ENCODE data around the gene DDHD1. TPM values are rescaled to one million over a fixed set of nuclear protein-coding genes. Genes with fewer than 3 reads are reported as not detected.
A peak's percentile ranks its signal among the peaks of the same experiment; 100 is the strongest.

Gene DDHD1
- total and polyA plus RNA-seq, 7 experiments from 2014 or later: 6.7 to 103 (median 48.2) TPM

DNA sequence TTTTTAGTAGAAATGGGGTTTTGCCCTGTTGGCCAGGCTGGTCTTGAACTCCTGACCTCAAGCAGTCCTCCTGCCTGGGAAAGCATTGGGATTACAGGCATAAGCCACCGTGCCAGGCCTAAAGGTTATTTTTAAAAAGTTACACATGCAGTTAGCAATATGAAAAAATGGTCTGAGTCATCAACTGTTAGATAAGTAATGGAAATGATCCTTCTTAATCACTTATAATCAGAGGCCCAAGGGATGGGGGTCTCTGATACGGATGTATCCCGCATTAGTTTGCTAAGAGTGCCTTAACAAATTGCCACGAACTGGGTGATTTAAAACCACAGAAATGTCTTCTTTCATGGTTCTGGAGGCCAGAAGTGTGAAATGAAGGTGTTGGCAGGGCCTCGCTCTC is 148.1 kb downstream of the DDHD1 start:
- H3K27me3 ChIP-seq (ENCODE audit: control insufficient read depth in 2 of 2, insufficient read depth in 2 of 2, low read length in 2 of 2): no peaks in the 10 kb centered on the region
- H3K4me1 ChIP-seq (ENCODE audit: control insufficient read depth in 2 of 2, insufficient read depth in 2 of 2, low read length in 2 of 2): no peaks in the 10 kb centered on the region
- H3K27ac Mint-ChIP-seq: peak overlapping the region in 1 of 9 donors; percentile 20
- peaks cover 0 to 5% (median 0%) of the 10 kb centered on the region in 5 donors for H3K27me3 Mint-ChIP-seq
- peaks cover 0 to 7% (median 0%) of the 10 kb centered on the region in 7 donors for H3K4me1 Mint-ChIP-seq
- no peak for DNase-seq
- H3K36me3 Mint-ChIP-seq: peaks cover 0 to 4% (median 0%) of the 10 kb centered on the region in 5 donors
- no peak overlapping the region for H3K4me3 Mint-ChIP-seq
- H3K36me3 ChIP-seq (ENCODE audit: control insufficient read depth in 2 of 3, insufficient read depth in 3 of 3, low read length in 3 of 3): no peaks in the 10 kb centered on the region
- H3K4me3 ChIP-seq (ENCODE audit: low read length): no peak overlapping the region
- intact Hi-C loops (cut with micrococcal nuclease): no loop called here
- H3K9me3 ChIP-seq (ENCODE audit: control insufficient read depth in 2 of 3, low read length in 3 of 3): no peaks in the 10 kb centered on the region
- POLR2A ChIA-PET: no interaction called here
- H3K9me3 Mint-ChIP-seq: peaks cover 0 to 1% (median 0%) of the 10 kb centered on the region in 11 donors
- CTCF ChIA-PET: no interaction called here
- H3K27ac ChIP-seq (ENCODE audit: low read depth, low read length): no peak overlapping the region
- ATAC-seq: no peak

DNA sequence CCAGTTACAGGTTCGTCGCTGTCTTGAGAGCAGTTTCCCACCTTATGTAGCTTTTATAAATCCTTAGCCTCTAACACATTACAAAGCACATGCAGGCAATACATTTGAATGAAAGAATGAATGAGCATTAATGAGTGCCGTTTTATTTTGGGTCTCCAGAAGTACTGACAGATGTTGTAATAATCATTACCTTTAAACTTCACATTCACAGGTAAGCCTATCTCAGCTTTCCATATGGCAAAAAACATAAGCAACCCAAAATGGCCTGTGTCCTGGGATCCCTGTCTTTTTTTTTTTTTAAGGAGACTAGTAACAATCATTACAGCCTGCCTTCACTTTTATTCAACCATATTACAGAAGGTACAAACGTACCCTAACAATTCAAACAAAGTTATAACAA is 149.3 kb downstream of the DDHD1 start:
- no peaks in the 10 kb centered on the region for H3K4me1 ChIP-seq (ENCODE audit: control insufficient read depth in 2 of 2, insufficient read depth in 2 of 2, low read length in 2 of 2)
- ATAC-seq: no peak
- ChIA-PET POLR2A (no interaction called here), CTCF (no interaction called here)
- peaks cover 0 to 5% (median 1%) of the 10 kb centered on the region in 5 donors for H3K27me3 Mint-ChIP-seq
- H3K27me3 ChIP-seq (ENCODE audit: control insufficient read depth in 2 of 2, insufficient read depth in 2 of 2, low read length in 2 of 2): no peaks in the 10 kb centered on the region
- H3K4me3 Mint-ChIP-seq: no peak overlapping the region
- peaks cover 0 to 1% (median 0%) of the 10 kb centered on the region in 11 donors for H3K9me3 Mint-ChIP-seq
- peaks cover 0 to 4% (median 2%) of the 10 kb centered on the region in 5 donors for H3K36me3 Mint-ChIP-seq
- DNase-seq: no peak
- H3K27ac ChIP-seq (ENCODE audit: low read depth, low read length): no peak overlapping the region
- no peaks in the 10 kb centered on the region for H3K36me3 ChIP-seq (ENCODE audit: control insufficient read depth in 2 of 3, insufficient read depth in 3 of 3, low read length in 3 of 3)
- H3K4me3 ChIP-seq (ENCODE audit: low read length): no peak overlapping the region
- peaks cover 0 to 7% (median 0%) of the 10 kb centered on the region in 7 donors for H3K4me1 Mint-ChIP-seq
- no peaks in the 10 kb centered on the region for H3K9me3 ChIP-seq (ENCODE audit: control insufficient read depth in 2 of 3, low read length in 3 of 3)
- intact Hi-C loops (cut with micrococcal nuclease): no loop called here
- H3K27ac Mint-ChIP-seq: no peak overlapping the region

DNA sequence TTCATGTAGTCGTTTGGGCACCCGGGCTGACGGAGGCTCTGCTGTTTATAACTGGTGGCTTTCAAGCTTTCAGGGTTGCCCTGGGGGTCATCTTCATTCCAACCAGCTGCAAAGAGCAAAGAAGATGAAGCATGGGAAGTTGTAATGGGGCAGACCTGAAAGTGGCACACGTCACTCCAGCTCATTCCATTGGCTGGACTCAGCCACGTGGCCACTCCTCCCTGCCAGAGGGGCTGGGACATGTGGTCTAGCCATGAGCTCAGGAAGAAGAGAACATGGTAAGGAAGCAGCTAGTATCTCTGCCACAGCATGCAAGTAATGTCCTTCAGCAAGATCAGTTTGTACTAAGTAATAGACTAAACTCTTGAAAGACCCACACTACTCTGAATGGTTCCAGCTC is 150.5 kb downstream of the DDHD1 start:
- H3K27ac Mint-ChIP-seq: no peak overlapping the region
- Histone ChIP-seq H3K27ac (ENCODE audit: low read depth, low read length) (no peak overlapping the region), H3K4me3 (ENCODE audit: low read length) (no peak overlapping the region), H3K9me3 (ENCODE audit: control insufficient read depth in 2 of 3, low read length in 3 of 3) (no peaks in the 10 kb centered on the region), H3K4me1 (ENCODE audit: control insufficient read depth in 2 of 2, insufficient read depth in 2 of 2, low read length in 2 of 2) (no peaks in the 10 kb centered on the region), H3K36me3 (ENCODE audit: control insufficient read depth in 2 of 3, insufficient read depth in 3 of 3, low read length in 3 of 3) (no peaks in the 10 kb centered on the region), H3K27me3 (ENCODE audit: control insufficient read depth in 2 of 2, insufficient read depth in 2 of 2, low read length in 2 of 2) (no peaks in the 10 kb centered on the region)
- intact Hi-C loops (cut with micrococcal nuclease): no loop called here
- H3K4me3 Mint-ChIP-seq: no peak overlapping the region
- H3K27me3 Mint-ChIP-seq: peaks cover 0 to 12% (median 2%) of the 10 kb centered on the region in 5 donors
- ATAC-seq (no peak), DNase-seq (no peak)
- peaks cover 0 to 3% (median under 1%) of the 10 kb centered on the region in 5 donors for H3K36me3 Mint-ChIP-seq
- peaks cover 0 to 1% (median 0%) of the 10 kb centered on the region in 11 donors for H3K9me3 Mint-ChIP-seq
- POLR2A ChIA-PET: no interaction called here
- peaks cover 0 to 7% (median 0%) of the 10 kb centered on the region in 7 donors for H3K4me1 Mint-ChIP-seq
- CTCF ChIA-PET: no interaction called here

DNA sequence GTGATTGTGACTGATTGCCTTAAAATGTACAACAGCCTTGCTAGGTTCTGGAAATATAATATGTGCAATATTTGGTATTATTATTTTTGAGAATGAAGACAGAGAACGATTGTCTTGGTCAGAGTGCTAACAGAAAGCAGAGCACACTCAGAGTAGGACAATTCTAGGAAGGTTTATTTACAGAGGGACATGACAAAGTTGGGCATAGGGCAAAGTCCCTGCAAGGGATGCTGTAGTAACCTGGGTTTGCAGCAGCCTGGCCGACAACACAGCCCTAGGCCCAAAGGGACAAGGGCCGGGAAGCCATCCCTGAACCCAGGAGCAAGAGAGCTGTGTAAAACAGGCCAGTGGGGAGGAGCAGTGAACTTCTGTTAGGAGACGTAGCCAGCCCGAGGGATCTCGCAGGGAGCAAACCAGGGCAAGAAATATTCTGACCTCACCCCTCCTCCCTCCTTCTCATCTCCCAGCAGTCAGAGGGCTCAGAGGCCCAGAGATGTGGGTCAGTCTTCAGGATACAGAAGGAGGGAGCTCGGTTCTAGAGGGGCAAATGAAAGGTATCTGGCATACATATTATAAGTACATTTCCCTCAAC is 151.2 kb downstream of the DDHD1 start:
- no peaks in the 10 kb centered on the region for H3K4me1 ChIP-seq (ENCODE audit: control insufficient read depth in 2 of 2, insufficient read depth in 2 of 2, low read length in 2 of 2)
- CTCF ChIA-PET: no interaction called here

DNA sequence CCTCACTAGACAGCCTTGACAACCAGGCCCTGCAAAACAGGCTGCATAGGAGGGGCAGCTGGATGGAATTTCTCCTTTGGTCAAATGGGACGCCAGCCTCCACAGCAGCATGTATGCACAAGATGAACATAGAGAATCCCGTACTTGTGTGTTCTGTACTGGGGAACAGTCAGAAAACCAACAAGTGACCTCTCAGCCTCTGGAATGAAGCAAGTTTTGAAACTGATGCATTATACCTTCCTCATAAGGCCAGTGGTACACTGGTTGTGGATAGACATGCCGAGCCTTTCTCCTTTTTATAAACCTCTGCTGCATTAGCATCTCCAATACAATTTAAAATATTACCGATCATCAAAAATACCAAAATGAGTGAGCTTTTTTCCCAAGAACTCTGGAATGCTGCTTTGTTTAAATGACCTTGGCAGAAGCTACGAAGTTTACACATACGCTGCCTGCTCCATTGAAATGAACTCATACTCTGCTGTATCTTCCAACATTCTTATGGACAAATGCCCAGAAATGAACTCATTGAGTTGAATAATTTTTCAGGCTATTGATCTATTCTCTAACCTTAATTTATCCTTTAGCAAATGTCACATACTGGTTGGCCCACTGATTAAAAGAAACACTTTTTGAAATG is 154.6 kb downstream of the DDHD1 start:
- intact Hi-C loops (cut with micrococcal nuclease): no loop called here
- Mint-ChIP-seq H3K27ac (no peak overlapping the region), H3K27me3 (peaks cover 2 to 22% (median 9%) of the 10 kb centered on the region in 5 donors), H3K9me3 (peaks cover 0 to 4% (median 0%) of the 10 kb centered on the region in 11 donors), H3K4me1 (peaks cover 0 to 5% (median 0%) of the 10 kb centered on the region in 7 donors), H3K4me3 (no peak overlapping the region), H3K36me3 (peaks cover 0 to 3% (median 0%) of the 10 kb centered on the region in 5 donors)
- POLR2A ChIA-PET: no interaction called here
- no peaks in the 10 kb centered on the region for H3K27me3 ChIP-seq (ENCODE audit: control insufficient read depth in 2 of 2, insufficient read depth in 2 of 2, low read length in 2 of 2)
- ATAC-seq: no peak
- DNase-seq: no peak
- H3K4me1 ChIP-seq (ENCODE audit: control insufficient read depth in 2 of 2, insufficient read depth in 2 of 2, low read length in 2 of 2): no peaks in the 10 kb centered on the region
- CTCF ChIA-PET: no interaction called here
- H3K36me3 ChIP-seq (ENCODE audit: control insufficient read depth in 2 of 3, insufficient read depth in 3 of 3, low read length in 3 of 3): no peaks in the 10 kb centered on the region
- H3K9me3 ChIP-seq (ENCODE audit: control insufficient read depth in 2 of 3, low read length in 3 of 3): no peaks in the 10 kb centered on the region
- H3K27ac ChIP-seq (ENCODE audit: low read depth, low read length): no peak overlapping the region
- H3K4me3 ChIP-seq (ENCODE audit: low read length): no peak overlapping the region

More for the DNA sequence above, 151.2 kb downstream of the DDHD1 start:
- intact Hi-C loops (cut with micrococcal nuclease): no loop called here
- H3K27me3 Mint-ChIP-seq: peaks cover 0 to 16% (median 2%) of the 10 kb centered on the region in 5 donors
- peaks cover 0 to 3% (median 0%) of the 10 kb centered on the region in 5 donors for H3K36me3 Mint-ChIP-seq
- H3K4me3 Mint-ChIP-seq: no peak overlapping the region
- Histone ChIP-seq H3K27ac (ENCODE audit: low read depth, low read length) (no peak overlapping the region), H3K27me3 (ENCODE audit: control insufficient read depth in 2 of 2, insufficient read depth in 2 of 2, low read length in 2 of 2) (no peaks in the 10 kb centered on the region), H3K36me3 (ENCODE audit: control insufficient read depth in 2 of 3, insufficient read depth in 3 of 3, low read length in 3 of 3) (no peaks in the 10 kb centered on the region), H3K4me3 (ENCODE audit: low read length) (no peak overlapping the region), H3K9me3 (ENCODE audit: control insufficient read depth in 2 of 3, low read length in 3 of 3) (no peaks in the 10 kb centered on the region)
- ATAC-seq (no peak), DNase-seq (no peak)
- POLR2A ChIA-PET: no interaction called here
- no peak overlapping the region for H3K27ac Mint-ChIP-seq
- peaks cover 0 to 5% (median 0%) of the 10 kb centered on the region in 7 donors for H3K4me1 Mint-ChIP-seq
- H3K9me3 Mint-ChIP-seq: peaks cover 0 to 1% (median 0%) of the 10 kb centered on the region in 11 donors

DNA sequence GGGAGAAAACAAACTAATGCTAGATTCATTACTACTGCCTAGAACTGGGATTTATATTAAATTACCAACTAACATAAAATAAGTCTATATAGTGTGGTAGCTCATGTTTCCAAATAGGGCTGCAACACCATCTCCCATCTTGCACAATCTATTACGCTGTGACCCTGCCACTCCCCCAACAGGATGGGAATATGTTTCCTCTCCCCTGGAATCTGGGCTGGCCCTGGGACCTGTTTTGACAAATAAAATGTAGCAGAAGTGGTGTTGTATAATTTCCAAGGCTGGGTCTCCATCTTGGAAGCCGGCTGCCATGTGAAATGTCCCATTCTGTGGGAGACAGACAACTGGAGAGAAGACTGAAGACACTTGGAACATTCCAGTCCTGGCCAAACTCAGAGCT is 156.6 kb downstream of the DDHD1 start:
- H3K9me3 ChIP-seq (ENCODE audit: control insufficient read depth in 2 of 3, low read length in 3 of 3): no peaks in the 10 kb centered on the region
- DNase-seq (no peak), ATAC-seq (no peak)
- no peaks in the 10 kb centered on the region for H3K27me3 ChIP-seq (ENCODE audit: control insufficient read depth in 2 of 2, insufficient read depth in 2 of 2, low read length in 2 of 2)
- intact Hi-C loops (cut with micrococcal nuclease): no loop called here
- Mint-ChIP-seq H3K9me3 (peaks cover 0 to 4% (median 0%) of the 10 kb centered on the region in 11 donors), H3K27me3 (peaks cover 6 to 22% (median 10%) of the 10 kb centered on the region in 5 donors), H3K36me3 (peaks cover 0 to 5% (median 0%) of the 10 kb centered on the region in 5 donors), H3K4me3 (no peak overlapping the region), H3K4me1 (no peaks in the 10 kb centered on the region), H3K27ac (no peak overlapping the region)
- no peaks in the 10 kb centered on the region for H3K4me1 ChIP-seq (ENCODE audit: control insufficient read depth in 2 of 2, insufficient read depth in 2 of 2, low read length in 2 of 2)
- POLR2A ChIA-PET: no interaction called here
- H3K27ac ChIP-seq (ENCODE audit: low read depth, low read length): no peak overlapping the region
- no peak overlapping the region for H3K4me3 ChIP-seq (ENCODE audit: low read length)
- H3K36me3 ChIP-seq (ENCODE audit: control insufficient read depth in 2 of 3, insufficient read depth in 3 of 3, low read length in 3 of 3): no peaks in the 10 kb centered on the region
- CTCF ChIA-PET: no interaction called here

DNA sequence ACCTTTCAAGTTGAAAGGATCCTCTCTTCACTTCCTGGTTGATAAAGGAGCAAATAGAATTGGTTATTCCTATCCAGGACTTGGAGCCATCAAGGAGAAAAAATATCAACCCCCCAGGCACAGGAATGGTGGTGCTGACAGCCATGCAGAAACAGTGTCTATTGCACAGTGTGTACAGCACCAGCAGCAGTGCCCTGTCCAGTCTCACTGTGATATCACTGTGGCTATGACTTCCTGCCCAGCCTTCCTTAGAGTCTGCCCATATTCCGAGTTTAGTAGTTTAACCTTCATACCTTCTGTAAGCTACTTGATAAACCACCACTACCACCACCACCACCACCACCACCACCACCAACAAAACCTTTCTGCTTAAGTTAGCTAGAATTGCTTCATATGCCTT is 157.1 kb downstream of the DDHD1 start:
- Histone ChIP-seq H3K36me3 (ENCODE audit: control insufficient read depth in 2 of 3, insufficient read depth in 3 of 3, low read length in 3 of 3) (no peaks in the 10 kb centered on the region), H3K4me3 (ENCODE audit: low read length) (no peak overlapping the region), H3K4me1 (ENCODE audit: control insufficient read depth in 2 of 2, insufficient read depth in 2 of 2, low read length in 2 of 2) (no peaks in the 10 kb centered on the region), H3K9me3 (ENCODE audit: control insufficient read depth in 2 of 3, low read length in 3 of 3) (no peaks in the 10 kb centered on the region), H3K27me3 (ENCODE audit: control insufficient read depth in 2 of 2, insufficient read depth in 2 of 2, low read length in 2 of 2) (no peaks in the 10 kb centered on the region), H3K27ac (ENCODE audit: low read depth, low read length) (no peak overlapping the region)
- Mint-ChIP-seq H3K27me3 (peaks cover 5 to 22% (median 10%) of the 10 kb centered on the region in 5 donors), H3K27ac (no peak overlapping the region), H3K4me3 (no peak overlapping the region), H3K4me1 (no peaks in the 10 kb centered on the region), H3K36me3 (peaks cover 0 to 5% (median 1%) of the 10 kb centered on the region in 5 donors), H3K9me3 (peaks cover 0 to 4% (median 0%) of the 10 kb centered on the region in 11 donors)
- CTCF ChIA-PET: no interaction called here
- POLR2A ChIA-PET: no interaction called here
- ATAC-seq (no peak), DNase-seq (no peak)
- intact Hi-C loops (cut with micrococcal nuclease): no loop called here
